Measurements from ENCODE around the gene TMEM181.
"Not testable (repeated sequence)": the region's sequence is repeated elsewhere in the genome, so short reads cannot be mapped to it uniquely, and the experiment has no call there.

Gene TMEM181

DNA sequence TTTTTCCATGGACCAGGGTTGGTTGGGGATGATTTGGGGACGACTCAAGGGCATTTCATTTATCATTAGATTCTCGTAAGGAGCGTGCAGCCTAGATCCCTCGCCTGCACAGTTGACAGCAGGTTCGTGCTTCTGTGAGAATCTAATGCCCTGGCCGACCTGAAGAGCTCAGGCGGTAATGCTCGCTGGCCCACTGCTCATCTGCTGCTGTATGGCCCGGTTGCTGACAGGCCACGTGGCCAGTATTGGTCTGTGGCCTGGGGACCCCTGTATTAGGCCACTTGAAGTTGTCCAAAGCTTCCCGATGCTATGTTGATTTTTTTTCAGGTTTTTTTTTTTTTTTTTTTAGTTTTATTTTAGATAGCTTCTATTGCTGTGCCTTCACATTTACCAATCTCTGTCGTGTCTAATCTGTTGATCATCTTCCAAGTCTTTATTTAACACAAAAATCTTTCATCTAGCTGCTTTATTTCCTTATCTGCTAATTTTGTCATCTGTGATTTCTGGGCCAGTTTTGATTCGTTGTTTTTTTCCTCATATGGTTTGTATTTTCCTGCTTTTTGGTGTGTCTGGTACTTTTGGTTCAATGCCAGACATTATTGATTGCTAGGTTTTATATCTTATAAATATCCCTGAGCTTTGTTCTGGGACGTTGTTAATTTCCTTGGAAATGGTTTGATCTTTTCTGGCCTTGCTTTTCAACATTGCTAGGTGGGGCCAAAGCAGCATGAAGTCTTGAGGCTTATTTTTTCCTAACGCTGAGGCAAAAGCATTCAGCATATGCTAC is 43.6 kb downstream of the TMEM181 start:
- DNase-seq = no peak

GRCh38 chr6:158604048-158604406 is 44.1 kb downstream of the TMEM181 start:
- no peak for DNase-seq

DNA sequence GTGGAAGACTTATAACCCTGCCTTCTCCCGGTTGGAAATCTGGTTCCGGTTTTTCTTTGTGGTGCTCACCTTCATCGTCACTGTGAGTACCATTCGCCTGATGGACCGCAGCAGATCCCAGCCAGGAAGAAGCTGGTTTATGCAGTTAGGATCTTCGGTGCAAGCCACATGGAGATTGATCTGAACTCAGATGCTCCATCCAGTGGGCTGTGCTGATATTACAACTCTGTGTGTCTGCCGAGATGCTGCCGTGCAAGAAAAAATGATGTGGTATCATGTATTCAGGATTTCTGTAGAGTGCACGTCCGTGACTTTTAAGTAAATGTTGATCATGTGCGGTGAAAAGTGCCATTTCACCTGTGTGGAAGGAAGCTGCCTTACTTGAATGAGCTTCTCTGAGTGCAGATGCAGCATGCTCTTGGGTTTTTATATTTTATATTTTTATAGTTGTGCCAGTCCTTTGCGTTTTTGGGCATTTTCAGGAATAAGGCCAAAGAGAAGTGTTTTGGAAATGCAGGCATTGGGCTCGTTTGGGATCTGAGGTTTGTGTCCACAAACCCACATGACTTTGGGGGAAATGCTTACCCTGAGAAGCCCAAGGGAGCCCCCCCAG is 45.5 kb downstream of the TMEM181 start:
- peak; percentile 11 for DNase-seq

DNA sequence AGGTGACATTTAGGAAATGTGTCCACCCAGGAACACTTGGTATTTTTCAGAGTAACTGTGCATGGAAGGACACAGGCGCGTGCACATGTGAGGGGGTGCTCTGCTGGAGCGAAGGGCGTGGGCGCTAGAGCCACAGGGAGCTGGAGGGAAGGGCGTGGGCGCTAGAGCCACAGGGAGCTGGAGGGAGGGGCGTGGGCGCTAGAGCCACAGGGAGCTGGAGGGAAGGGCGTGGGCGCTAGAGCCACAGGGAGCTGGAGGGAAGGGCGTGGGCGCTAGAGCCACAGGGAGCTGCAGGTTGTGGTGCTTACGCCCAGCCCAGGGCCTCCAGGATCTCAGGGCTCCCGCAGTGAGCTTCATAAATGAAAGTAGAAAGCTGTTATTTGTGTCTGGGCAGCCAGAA is 46.1 kb downstream of the TMEM181 start:
- not testable (repeated sequence) for DNase-seq

GRCh38 chr6:158606935-158607334 is 47.0 kb downstream of the TMEM181 start:
- no peak for DNase-seq

GRCh38 chr6:158607411-158608170 is 47.7 kb downstream of the TMEM181 start:
- no peak for DNase-seq

DNA sequence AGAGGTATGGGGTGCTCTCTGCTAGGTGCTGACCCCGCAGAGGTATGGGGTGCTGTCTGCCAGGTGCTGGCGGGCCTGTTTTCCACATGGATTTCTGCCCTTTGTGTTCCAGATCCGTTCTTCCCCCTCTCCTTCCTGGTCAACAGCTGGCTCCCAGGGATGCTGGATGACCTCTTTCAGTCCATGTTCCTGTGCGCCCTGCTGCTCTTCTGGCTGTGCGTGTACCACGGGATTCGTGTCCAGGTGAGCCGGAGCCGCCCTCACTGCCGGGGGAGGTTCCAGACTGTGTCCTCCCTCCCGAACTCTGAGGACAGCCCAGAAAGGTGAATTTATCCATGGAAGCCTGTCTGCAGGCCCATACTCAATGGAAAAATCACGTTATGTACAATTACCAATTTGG is 48.3 kb downstream of the TMEM181 start:
- DNase-seq = no peak

- no peak for DNase-seq
These were observed 49.7 kb downstream of the TMEM181 start for GRCh38 chr6:158609455-158610155.

DNA sequence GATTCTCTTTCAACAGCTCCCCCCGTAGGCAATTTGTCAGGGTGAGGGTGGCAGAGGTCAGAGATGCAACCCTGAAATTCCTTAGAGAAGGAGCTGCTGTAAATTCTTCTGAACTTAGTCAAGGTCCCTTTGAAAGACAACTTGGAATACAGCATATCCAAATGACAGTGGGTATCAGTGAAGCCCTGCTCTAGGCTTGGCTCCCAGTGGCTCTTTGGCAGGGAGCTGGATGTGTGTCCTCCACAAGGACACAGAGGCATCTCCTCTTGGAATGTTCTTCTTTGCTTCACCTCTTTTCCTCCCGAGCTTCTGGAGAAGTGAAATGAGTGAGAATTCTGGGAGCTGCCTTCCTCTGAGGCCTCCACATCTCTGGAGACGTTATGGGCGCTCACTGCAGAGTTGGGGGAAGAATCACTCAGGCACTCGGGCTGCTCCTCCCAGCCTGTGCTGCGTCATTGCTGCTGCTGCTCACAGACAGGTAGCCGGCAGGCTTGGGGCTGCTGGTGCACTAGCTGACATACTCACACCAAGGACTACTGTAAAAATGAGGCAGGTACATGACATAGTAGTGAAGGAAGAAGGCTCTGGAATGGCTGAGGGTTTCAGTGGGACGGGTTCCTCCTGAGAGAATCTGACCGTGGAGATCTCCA is 50.6 kb downstream of the TMEM181 start:
- no peak for DNase-seq

- DNase-seq = no peak
These were observed 51.1 kb downstream of the TMEM181 start for GRCh38 chr6:158611039-158611438.

- DNase-seq = no peak
These were observed 51.9 kb downstream of the TMEM181 start for GRCh38 chr6:158611541-158612370.

GRCh38 chr6:158614606-158615005 is 54.7 kb downstream of the TMEM181 start:
- not testable (repeated sequence) for DNase-seq

GRCh38 chr6:158618289-158618688 is 58.4 kb downstream of the TMEM181 start:
- not testable (repeated sequence) for DNase-seq

- no peak for DNase-seq
These were observed 60.3 kb downstream of the TMEM181 start for GRCh38 chr6:158619922-158620801.

DNA sequence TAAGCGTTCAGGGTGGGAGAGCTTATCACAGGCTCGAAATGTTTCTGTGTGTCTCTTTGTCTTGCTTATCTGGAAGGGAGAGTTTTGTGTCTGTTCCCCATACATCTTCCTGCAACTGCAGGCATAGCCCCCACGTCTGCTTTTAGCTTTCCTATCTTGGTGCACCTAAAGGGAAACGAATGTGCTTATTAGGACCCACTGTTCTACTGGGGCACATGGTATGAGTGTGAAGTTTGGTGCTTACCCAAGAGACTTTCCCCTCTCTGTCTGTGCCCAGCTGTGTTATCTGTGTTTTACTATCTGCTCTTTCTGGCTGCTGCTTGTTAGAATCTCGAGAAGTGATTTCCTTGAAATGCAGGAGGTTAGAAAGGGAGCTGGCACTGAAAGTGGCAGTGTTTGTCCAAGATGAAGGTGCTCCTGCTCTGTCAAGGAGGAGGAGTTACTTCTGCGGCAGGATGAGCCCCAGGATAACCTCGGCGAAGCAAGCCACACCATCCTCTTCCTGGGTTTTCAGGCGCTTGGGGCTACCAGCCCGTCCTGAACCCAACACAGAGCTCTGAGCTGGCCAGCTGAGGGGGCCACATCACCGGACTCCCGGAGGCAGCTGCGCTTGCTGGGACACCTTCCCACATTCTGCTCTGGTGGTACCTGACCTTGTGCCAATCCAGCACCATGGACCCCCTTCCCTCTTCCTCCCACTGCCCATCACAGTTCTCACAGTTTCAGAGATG is 61.2 kb downstream of the TMEM181 start:
- DNase-seq = no peak

DNA sequence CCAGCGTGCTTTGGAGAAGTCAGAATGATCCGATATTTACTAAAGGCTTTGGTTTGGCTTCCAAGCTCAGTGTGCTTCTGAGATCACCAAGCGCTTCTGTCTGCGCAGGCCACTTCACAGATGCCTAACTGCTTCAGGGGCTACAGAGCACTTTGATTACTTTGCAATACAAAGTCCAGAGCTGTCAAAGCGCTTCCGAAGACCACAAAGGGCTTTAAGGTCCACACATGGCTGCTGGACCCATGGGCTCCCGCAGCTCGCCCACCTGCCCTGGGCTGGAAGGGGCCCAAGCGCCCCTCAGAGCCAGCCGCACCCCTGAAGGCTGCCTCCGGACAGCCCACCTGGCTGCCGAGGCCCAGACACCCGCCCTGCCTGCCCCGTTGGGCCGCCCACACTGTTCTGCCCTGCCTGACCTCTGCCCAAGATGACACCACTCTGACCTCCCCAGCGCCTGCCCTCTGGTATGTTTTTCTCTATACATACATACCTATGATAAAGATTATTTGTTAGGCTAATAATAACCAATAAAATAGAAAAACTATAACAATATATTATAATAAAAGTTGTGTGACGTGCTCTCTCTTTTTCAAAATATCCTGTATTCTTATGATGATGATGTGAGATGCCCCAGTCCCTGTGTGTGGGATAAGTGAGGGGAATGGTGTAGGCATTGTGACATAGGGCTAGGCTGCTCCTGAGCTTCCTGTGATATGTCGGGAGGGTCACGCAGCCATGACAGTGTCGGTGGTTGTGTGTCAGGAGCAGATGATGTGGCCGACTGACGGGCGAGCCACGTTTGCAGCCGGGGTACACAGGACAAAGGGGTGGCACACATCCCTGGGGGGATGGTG is 62.0 kb downstream of the TMEM181 start:
- no peak for DNase-seq

DNA sequence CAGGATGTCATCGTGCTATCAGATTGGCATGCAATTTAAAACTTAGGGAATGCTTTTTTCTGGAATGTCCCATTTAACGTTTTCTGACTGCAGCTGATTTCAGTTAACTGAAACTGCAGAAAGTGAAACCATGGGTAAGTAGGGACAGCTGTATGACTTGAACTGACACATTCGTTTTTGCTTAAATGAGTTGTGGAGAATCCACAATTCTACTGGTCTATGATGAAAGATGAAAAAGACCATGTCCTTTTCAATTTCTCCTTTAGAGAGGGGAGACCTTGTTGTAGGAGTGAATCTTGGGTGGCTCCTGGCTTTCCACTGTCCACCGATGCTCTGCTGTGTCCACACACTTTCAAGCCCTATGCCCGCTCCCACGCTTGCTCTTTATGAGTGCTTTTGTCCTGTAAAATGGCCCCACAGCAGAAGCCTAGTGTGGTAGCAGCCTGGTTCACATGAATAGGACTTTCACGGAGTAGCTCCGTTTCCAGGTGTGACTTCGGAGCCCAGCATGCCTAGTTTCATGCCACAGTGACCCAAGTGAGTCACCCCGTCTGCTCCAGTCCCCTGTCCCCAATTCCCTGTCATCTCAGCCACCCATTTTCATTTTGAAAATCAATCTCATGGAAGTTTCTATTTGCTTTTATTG is 62.8 kb downstream of the TMEM181 start:
- no peak for DNase-seq

Measured in GDM1 (cell line).